Urothelium cell line (cell line): ENCODE data around the gene SPINT2.
"Not testable (repeated sequence)": the region's sequence is repeated elsewhere in the genome, so short reads cannot be mapped to it uniquely, and the experiment has no call there.

Source experiments
- DNase-seq: peaks from one replicate; pipeline ENCODE4 v3.0.0; 2011; ENCODE audit warnings: low spot score, mixed read lengths
- FAIRE-seq: peaks from 2 replicates; lab custom pipeline; 2011; peaks lifted over from hg19 to GRCh38; lab: Jason Lieb, UNC

Gene SPINT2

GRCh38 chr19:38317104-38317612 lies 52.8 kb downstream of the SPINT2 start:
- DNase-seq (no peak), FAIRE-seq (no peak)

- FAIRE-seq: no peak
- DNase-seq: no peak
These were observed 54.3 kb downstream of the SPINT2 start for GRCh38 chr19:38318660-38319059.

- FAIRE-seq: no peak
- peak; percentile 38 for DNase-seq
These were observed 55.3 kb downstream of the SPINT2 start, which contains the start of gene KCNK6 for GRCh38 chr19:38319421-38320258. Gene KCNK6 (plus strand): TSS chr19:38319845. CDS start chr19:38319951, 106 bp downstream.

DNA sequence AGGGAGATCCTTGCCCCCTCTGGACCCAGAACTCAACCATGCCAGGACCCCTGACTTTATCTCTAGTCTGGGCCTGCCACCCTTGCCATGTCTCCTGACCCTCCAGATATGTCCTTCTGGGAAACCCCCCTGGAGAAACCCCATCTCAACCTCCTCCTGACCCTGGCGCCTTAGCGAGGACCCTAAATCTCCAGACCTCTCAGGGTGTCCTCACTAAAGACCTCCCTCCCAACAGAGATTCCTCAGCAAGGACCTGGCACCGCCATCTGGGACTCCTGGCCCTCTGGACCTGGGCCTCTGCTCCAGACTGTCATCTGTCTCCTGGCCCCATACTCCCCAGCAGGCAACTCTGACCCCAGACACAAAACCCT lies 56.6 kb downstream of the SPINT2 start:
- no peak for FAIRE-seq
- no peak for DNase-seq

DNA sequence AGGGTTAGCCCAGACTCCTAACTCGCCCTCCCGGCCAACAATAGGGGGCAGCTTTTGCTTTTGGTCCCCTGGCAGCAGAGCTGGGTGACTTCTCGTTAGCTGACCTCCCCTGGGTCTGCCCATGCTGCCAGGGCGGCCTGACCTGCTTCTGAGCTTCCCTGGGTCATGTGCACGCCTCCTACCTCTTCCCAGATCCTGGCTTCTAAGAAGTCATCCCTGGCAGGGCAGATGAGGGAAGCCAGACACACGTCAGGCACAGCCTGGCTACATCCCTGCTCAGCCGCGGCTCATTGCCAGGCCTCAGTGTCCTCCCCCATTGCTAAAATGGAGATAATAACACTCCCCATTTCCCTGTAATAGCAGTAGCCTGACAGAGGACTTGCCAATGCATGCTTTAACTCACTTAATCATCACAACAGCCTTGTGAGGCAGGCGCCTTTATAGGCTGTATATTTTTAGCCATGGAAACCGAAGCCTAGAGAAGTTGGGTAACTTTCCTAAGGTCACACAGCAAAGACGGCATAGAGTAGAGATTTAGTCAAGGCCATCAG lies 57.3 kb downstream of the SPINT2 start:
- DNase-seq (no peak), FAIRE-seq (no peak)

DNA sequence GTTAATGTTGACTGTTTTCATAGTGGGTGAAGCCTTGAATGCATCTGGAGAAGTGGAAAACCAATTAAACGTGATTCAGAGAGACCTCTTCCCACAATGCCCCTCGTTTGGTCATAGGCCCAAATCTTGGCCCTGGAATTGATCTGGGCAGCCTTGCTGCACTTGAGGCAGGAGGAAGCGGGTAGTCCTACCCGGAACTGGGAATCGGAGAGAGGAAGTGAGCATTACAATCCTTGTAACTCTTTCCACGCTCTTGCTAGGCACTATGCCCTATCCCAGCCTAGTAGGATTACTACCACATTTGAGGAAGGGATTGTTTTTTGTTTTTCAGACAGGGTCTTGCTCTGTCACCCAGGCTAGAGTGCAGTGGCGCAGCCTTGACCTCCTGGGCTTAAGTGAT lies 58.9 kb downstream of the SPINT2 start:
- no peak for FAIRE-seq
- DNase-seq: no peak

- FAIRE-seq: no peak
- no peak for DNase-seq
These were observed 60.1 kb downstream of the SPINT2 start for GRCh38 chr19:38324431-38324830.

- DNase-seq (no peak), FAIRE-seq (no peak)
These were observed 62.2 kb downstream of the SPINT2 start for GRCh38 chr19:38326591-38326990.

DNA sequence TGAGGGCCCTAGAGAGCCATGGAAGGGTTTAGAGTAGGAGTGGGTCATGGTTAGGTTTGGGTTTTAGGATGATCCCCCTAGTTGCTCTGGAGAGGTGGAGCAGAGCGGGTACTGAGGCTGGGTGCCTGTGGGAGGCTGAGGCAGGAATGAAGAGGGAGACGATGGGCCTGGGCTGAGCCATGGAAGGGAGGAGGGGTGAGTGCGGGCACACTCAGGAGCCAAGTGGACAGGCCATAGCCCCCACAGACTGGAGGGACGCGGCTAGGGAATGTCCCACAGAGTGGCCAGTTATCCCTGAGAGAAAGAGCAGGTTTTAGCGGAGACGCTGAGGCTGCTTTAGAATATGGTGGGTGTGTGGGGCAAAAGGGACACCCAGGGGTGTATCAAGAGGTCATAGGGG lies 65.3 kb downstream of the SPINT2 start:
- DNase-seq (no peak), FAIRE-seq (no peak)

DNA sequence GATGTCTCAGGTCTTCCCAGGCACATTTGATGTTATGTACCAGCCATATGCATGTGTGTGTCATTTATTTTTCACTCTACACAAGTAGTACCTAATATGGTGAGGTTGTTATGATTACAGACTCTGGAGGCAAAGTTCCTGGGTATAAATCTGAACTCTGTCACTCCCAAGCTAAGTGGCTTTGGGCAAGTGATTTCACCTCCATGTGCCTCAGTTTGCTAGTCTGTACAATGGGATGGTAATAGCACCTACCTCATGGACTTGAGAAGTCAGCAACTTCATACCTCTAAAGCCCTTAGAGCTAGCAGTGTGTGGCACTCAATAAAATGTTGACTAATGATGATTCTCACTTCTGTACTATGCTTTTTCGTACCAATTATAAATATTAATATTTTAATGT lies 67.4 kb downstream of the SPINT2 start:
- no peak for FAIRE-seq
- no peak for DNase-seq

- no peak for DNase-seq
- no peak for FAIRE-seq
These were observed 68.9 kb downstream of the SPINT2 start for GRCh38 chr19:38333245-38333644.

- peak; percentile 48 for FAIRE-seq
- DNase-seq: peak; percentile 95
These were observed 71.7 kb downstream of the SPINT2 start for GRCh38 chr19:38335949-38336637.

DNA sequence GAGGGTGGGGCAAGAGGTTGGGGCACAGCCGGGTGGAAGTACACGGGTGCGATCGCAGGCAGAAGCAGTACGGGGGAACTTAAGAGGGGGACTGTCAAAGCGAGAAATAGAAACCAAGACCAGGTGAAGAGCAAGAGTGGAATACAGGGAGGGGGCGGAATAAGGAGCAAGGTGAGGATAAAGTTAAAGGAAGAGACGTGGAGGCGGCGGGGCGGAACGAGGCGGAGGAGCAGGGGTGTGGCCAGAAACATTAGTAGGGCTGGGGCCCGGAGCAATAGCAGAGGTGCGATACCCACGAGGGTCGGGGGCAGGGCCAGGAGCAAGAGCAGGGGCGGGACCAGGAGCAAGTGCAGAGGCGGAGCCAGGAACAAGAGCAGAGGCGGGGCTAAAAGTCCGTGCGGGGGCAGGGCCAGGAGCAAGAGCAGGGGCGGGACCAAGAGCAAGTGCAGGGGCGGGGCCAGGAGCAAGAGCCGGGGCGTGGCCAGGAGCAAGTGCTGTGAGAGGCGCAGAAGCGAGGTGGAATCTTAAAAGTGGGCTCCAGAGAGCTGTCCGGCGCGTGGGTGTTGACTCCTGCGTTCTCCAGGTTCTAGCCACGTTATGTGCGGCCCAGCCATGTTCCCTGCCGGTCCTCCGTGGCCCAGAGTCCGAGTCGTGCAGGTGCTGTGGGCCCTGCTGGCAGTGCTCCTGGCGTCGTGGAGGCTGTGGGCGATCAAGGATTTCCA lies 72.4 kb downstream of the SPINT2 start:
- FAIRE-seq (peak; percentile 52), DNase-seq (peak; percentile 91)

- DNase-seq (no peak), FAIRE-seq (no peak)
These were observed 72.9 kb downstream of the SPINT2 start for GRCh38 chr19:38337360-38337653.

GRCh38 chr19:38339011-38339410 lies 74.6 kb downstream of the SPINT2 start:
- not testable (repeated sequence) for DNase-seq, FAIRE-seq

GRCh38 chr19:38340927-38341326 lies 76.6 kb downstream of the SPINT2 start:
- DNase-seq (no peak), FAIRE-seq (no peak)
